ENCODE results near the gene SYT8.

- TF ChIP-seq RAD21 (IDR thresholded peaks at IDR 0.05; ENCODE audit: low read length) (no peak), EZH2phosphoT487 (IDR thresholded peaks at IDR 0.05; ENCODE audit: borderline replicate concordance, low read depth) (no peak), TEAD4 (IDR thresholded peaks at IDR 0.05; ENCODE audit: borderline replicate concordance, insufficient read depth) (no peak), CTCF (IDR thresholded peaks at IDR 0.05) (no peak), POLR2AphosphoS5 (IDR thresholded peaks at IDR 0.05; ENCODE audit: low read depth, low read length) (no peak), IRF3 (IDR thresholded peaks at IDR 0.05; ENCODE audit: low read depth, low read length) (no peak), NRF1 (IDR thresholded peaks at IDR 0.05; ENCODE audit: low read depth, low read length) (no peak)
These were observed 3.3 kb downstream of the SYT8 start for GRCh38 chr11:1838077-1838425.
